Activated T-helper 2 cell treated with anti-CD3 and anti-CD28 coated beads, Interferon-gamma antibody, Interleukin-2, Interleukin-4, amounts not matched to agents 10 μg/mL and 5 μg/mL and 100 μg/mL, durations not matched to agents 14 hours and 24 hours and 36 hours (primary cell): Measurements from ENCODE around the gene RAB9A. TPM values are rescaled to one million over a fixed set of nuclear protein-coding genes. Genes with fewer than 3 reads are reported as not detected.
A peak's percentile ranks its signal among the peaks of the same experiment; 100 is the strongest.
"Not testable (repeated sequence)": the region's sequence is repeated elsewhere in the genome, so short reads cannot be mapped to it uniquely, and the experiment has no call there.

Experiments
- DNase-seq: peaks from one replicate; pipeline ENCODE4 v3.0.0; 2021; ENCODE audit warnings: low spot score
- H3K27ac Mint-ChIP-seq: one replicate; pipeline ENCODE4 v1.8.0; 2021; ENCODE audit warnings: mixed read lengths
- H3K27me3 Mint-ChIP-seq: one replicate; pipeline ENCODE4 v1.8.0; 2021; ENCODE audit warnings: low read depth, mixed read lengths
- H3K36me3 Mint-ChIP-seq: one replicate; pipeline ENCODE4 v1.8.0; 2021; ENCODE audit warnings: low read depth, mixed read lengths
- H3K4me1 Mint-ChIP-seq: one replicate; pipeline ENCODE4 v1.8.0; 2021; ENCODE audit warnings: low read depth, mixed read lengths
- H3K4me3 Mint-ChIP-seq: one replicate; pipeline ENCODE4 v1.8.0; 2021; ENCODE audit warnings: low read depth, mild to moderate bottlenecking, moderate library complexity, mixed read lengths
- H3K9me3 Mint-ChIP-seq: one replicate; pipeline ENCODE4 v1.8.0; 2021; ENCODE audit warnings: mixed read lengths
- intact Hi-C: fragments of 100-400 bp; cut with micrococcal nuclease; formaldehyde crosslinking; loops from one replicate; pipeline ENCODE4 v1.15.1; 2023
- total RNA-seq: library from RNA; stranded (reverse); gene quantifications from 2 replicates; pipeline ENCODE4 v1.2.3, GENCODE V29; 2022

RAB9A gene, protein sequence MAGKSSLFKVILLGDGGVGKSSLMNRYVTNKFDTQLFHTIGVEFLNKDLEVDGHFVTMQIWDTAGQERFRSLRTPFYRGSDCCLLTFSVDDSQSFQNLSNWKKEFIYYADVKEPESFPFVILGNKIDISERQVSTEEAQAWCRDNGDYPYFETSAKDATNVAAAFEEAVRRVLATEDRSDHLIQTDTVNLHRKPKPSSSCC
- 13.0 and 14.6 TPM in 2 replicates for total RNA-seq

GRCh38 chrX:13688958-13689740, at the start of gene RAB9A:
TSS of gene RAB9A (plus strand) at chrX:13689128. CDS start at chrX:13708747, 19,619 bp downstream.
- intact Hi-C loops, result loop anchor here (1.0 to 2.0 kb wide), 3 partner anchors 20 to 46 kb away; partner anchors contain the start of genes OFD1, TCEANC and TRAPPC2
- no peaks in the 10 kb centered on the region for H3K9me3 Mint-ChIP-seq
- H3K4me3 Mint-ChIP-seq, result peak within 1 kb of the TSS; percentile 87
- H3K4me1 Mint-ChIP-seq, result peaks cover 48% of the 10 kb centered on the region
- no peaks in the 10 kb centered on the region for H3K27me3 Mint-ChIP-seq
- H3K27ac Mint-ChIP-seq, result peak within 1 kb of the TSS; percentile 93
- DNase-seq, result peak; percentile 71
- H3K36me3 Mint-ChIP-seq, result peaks cover 10% of the 10 kb centered on the region

DNA sequence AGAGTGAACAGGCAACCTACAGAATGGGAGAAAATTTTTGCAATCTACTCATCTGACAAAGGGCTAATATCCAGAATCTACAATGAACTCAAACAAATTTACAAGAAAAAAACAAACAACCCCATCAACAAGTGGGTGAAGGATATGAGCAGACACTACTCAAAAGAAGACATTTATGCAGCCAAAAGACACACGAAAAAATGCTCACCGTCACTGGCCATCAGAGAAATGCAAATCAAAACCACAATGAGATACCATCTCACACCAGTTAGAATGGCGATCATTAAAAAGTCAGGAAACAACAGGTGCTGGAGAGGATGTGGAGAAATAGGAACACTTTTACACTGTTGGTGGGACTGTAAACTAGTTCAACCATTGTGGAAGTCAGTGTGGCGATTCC, 47.2 kb upstream of the RAB9A start:
- intact Hi-C loops, DNase-seq, H3K36me3 Mint-ChIP-seq, H3K9me3 Mint-ChIP-seq, H3K4me3 Mint-ChIP-seq, H3K27ac Mint-ChIP-seq, H3K27me3 Mint-ChIP-seq, H3K4me1 Mint-ChIP-seq: not testable (repeated sequence)

DNA sequence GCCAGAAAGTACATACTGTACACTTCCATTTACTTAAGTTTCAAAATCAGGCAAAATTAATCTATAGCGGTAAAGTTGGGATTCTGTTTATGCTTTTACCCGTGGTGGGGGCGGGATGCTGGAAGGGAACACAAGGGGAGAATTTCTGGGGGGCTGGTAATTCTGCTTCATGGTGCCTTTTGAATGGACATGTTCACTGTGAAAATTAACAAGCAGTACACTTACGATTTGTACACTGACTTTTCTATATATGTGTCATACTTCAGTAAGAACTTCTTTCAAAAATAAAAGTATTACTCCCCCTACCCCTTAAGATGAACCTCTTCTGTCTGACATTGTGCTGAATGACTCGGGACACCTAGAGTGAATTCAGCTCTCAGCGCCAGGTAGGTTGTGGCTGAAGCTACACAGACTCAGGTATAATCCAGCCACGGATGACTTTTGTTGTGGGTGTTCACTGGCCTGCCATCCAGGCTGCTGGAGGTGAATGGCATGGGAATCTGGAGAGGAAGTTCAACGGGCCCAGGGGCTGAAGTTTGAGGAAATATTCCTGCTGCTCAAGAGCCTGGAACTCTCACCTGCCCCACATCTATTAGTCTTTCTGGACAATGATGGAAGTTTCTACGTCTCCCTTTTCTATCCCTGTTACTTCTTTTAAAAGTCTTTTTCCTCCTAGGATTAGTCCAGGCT, 43.3 kb upstream of the RAB9A start:
- H3K27me3 Mint-ChIP-seq, result no peaks in the 10 kb centered on the region
- no peak overlapping the region for H3K4me3 Mint-ChIP-seq
- H3K4me1 Mint-ChIP-seq, result peaks cover 8% of the 10 kb centered on the region
- intact Hi-C loops, result loop anchor here (1.0 to 5.0 kb wide), 2 partner anchors 73 to 139 kb away; no protein-coding TSS in a partner anchor
- H3K27ac Mint-ChIP-seq, result no peak overlapping the region
- no peaks in the 10 kb centered on the region for H3K36me3 Mint-ChIP-seq
- no peak for DNase-seq
- H3K9me3 Mint-ChIP-seq, result no peaks in the 10 kb centered on the region

DNA sequence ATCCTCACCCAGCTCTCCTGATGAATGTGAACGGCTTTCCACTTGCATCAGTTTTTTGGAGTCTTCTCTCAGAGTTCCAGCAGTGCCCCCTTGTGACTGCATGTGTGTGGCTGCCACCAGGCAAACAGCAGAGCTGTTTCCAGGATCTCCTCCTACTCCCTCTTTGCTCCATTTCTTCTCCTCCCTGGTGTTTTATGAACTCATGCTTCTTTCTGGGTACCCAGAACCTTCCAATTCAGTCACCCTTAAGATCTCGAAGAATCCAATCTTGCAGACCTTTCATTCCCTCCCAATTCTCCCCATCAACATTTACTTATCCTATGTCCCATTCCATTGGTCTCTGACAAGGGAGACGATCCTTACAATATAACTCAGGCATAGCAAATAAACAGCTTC, 42.8 kb upstream of the RAB9A start:
- intact Hi-C loops, result loop anchor here (1.0 to 5.0 kb wide), 2 partner anchors 74 to 140 kb away; no protein-coding TSS in a partner anchor
- H3K27ac Mint-ChIP-seq, result no peak overlapping the region

GRCh38 chrX:13647709-13648212, 41.2 kb upstream of the RAB9A start:
- Mint-ChIP-seq H3K36me3 (no peaks in the 10 kb centered on the region), H3K27me3 (no peaks in the 10 kb centered on the region), H3K4me1 (peaks cover 12% of the 10 kb centered on the region), H3K27ac (peak overlapping the region; percentile 87), H3K4me3 (no peak overlapping the region), H3K9me3 (no peaks in the 10 kb centered on the region)
- intact Hi-C loops, result loop anchor here (1.0 to 5.0 kb wide), 2 partner anchors 32 to 75 kb away; no protein-coding TSS in a partner anchor
- peak; percentile 15 for DNase-seq

More for the DNA sequence above, 42.8 kb upstream of the RAB9A start:
- H3K4me3 Mint-ChIP-seq, result no peak overlapping the region
- H3K27me3 Mint-ChIP-seq, result no peaks in the 10 kb centered on the region
- H3K36me3 Mint-ChIP-seq, result no peaks in the 10 kb centered on the region
- peaks cover 8% of the 10 kb centered on the region for H3K4me1 Mint-ChIP-seq
- no peaks in the 10 kb centered on the region for H3K9me3 Mint-ChIP-seq
- no peak for DNase-seq

- H3K4me3 Mint-ChIP-seq, H3K36me3 Mint-ChIP-seq, H3K27ac Mint-ChIP-seq, DNase-seq, H3K27me3 Mint-ChIP-seq, H3K9me3 Mint-ChIP-seq: not testable (repeated sequence)
- peaks cover 12% of the 10 kb centered on the region for H3K4me1 Mint-ChIP-seq
- intact Hi-C loops, result loop anchor here (5.0 kb wide), 1 partner anchor 76 kb away; no protein-coding TSS in a partner anchor
Observed at GRCh38 chrX:13648336-13648735, 40.6 kb upstream of the RAB9A start.

- no peak overlapping the region for H3K4me3 Mint-ChIP-seq
- intact Hi-C loops, result loop anchor here (5.0 to 10.0 kb wide), 2 partner anchors 78 to 695 kb away; no protein-coding TSS in a partner anchor
- no peak for DNase-seq
Observed at GRCh38 chrX:13649838-13650237, 39.1 kb upstream of the RAB9A start.

DNA sequence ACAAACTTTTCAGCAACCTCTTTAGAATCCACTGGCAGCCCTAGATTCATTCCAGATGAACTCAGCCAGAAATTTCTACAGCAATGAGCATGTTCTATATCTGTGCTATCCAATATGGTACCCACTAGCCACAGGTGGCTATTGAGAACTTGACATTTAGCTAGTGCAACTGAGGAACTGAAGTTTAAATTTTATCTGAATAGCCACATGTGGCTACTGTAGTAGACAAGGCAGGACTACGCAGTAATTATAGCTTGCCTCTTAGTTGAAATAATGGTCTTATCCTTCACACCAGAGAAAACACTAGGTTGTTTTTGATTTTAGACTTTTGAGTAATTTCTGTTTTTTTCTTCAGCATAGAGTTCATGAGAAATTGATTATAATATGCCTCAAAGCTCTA, 38.6 kb upstream of the RAB9A start:
- H3K4me3 Mint-ChIP-seq, result no peak overlapping the region
- intact Hi-C loops, result loop anchor here (10.0 kb wide), 1 partner anchor 696 kb away; no protein-coding TSS in a partner anchor
- peaks cover 24% of the 10 kb centered on the region for H3K4me1 Mint-ChIP-seq
- H3K27me3 Mint-ChIP-seq, result no peaks in the 10 kb centered on the region
- H3K36me3 Mint-ChIP-seq, result peaks cover under 1% of the 10 kb centered on the region
- no peak for DNase-seq
- H3K27ac Mint-ChIP-seq, result no peak overlapping the region
- no peaks in the 10 kb centered on the region for H3K9me3 Mint-ChIP-seq

More at GRCh38 chrX:13649838-13650237, 39.1 kb upstream of the RAB9A start:
- no peak overlapping the region for H3K27ac Mint-ChIP-seq
- peaks cover 19% of the 10 kb centered on the region for H3K4me1 Mint-ChIP-seq
- no peaks in the 10 kb centered on the region for H3K9me3 Mint-ChIP-seq
- H3K36me3 Mint-ChIP-seq, result no peaks in the 10 kb centered on the region
- no peaks in the 10 kb centered on the region for H3K27me3 Mint-ChIP-seq

GRCh38 chrX:13651150-13651549, 37.8 kb upstream of the RAB9A start:
- H3K4me1 Mint-ChIP-seq, result peaks cover 21% of the 10 kb centered on the region
- intact Hi-C loops, result loop anchor here (10.0 kb wide), 1 partner anchor 696 kb away; no protein-coding TSS in a partner anchor
- H3K27ac Mint-ChIP-seq, result no peak overlapping the region
- DNase-seq, result no peak
- H3K9me3 Mint-ChIP-seq, result no peaks in the 10 kb centered on the region
- peaks cover 5% of the 10 kb centered on the region for H3K36me3 Mint-ChIP-seq
- H3K27me3 Mint-ChIP-seq, result no peaks in the 10 kb centered on the region
- H3K4me3 Mint-ChIP-seq, result no peak overlapping the region

GRCh38 chrX:13652287-13652793, 36.6 kb upstream of the RAB9A start:
- Mint-ChIP-seq H3K27ac (peak overlapping the region; percentile 89), H3K4me3 (peak overlapping the region; percentile 84), H3K9me3 (no peaks in the 10 kb centered on the region), H3K4me1 (peaks cover 20% of the 10 kb centered on the region), H3K36me3 (peaks cover 10% of the 10 kb centered on the region), H3K27me3 (no peaks in the 10 kb centered on the region)
- intact Hi-C loops, result loop anchor here (2.0 to 10.0 kb wide), 3 partner anchors 82 to 698 kb away; partner anchors contain the start of genes OFD1 and TRAPPC2
- no peak for DNase-seq

GRCh38 chrX:13652850-13653693, 35.9 kb upstream of the RAB9A start, which contains the start of gene TCEANC:
TSS of gene TCEANC (plus strand) at chrX:13653141. CDS start at chrX:13662509, 9,368 bp downstream.
- H3K36me3 Mint-ChIP-seq, result peaks cover 10% of the 10 kb centered on the region
- H3K4me3 Mint-ChIP-seq, result peak within 1 kb of the TSS; percentile 84
- H3K9me3 Mint-ChIP-seq, result no peaks in the 10 kb centered on the region
- peak within 1 kb of the TSS; percentile 89 for H3K27ac Mint-ChIP-seq
- peaks cover 17% of the 10 kb centered on the region for H3K4me1 Mint-ChIP-seq
- DNase-seq, result peak; percentile 91
- intact Hi-C loops, result loop anchor here (1.0 to 10.0 kb wide), 5 partner anchors 35 to 698 kb away; partner anchors contain the start of genes OFD1 and TRAPPC2
- H3K27me3 Mint-ChIP-seq, result no peaks in the 10 kb centered on the region
